ENCODE results near the gene PLCZ1.

Gene PLCZ1

GRCh38 chr12:18644564-18644963 is 93.2 kb downstream of the PLCZ1 start:
- Histone ChIP-seq H3K36me3 (ENCODE audit: control insufficient read depth in 1 of 2, insufficient read depth in 2 of 2, low read depth in 1 of 2, low read length in 2 of 2) (no peaks in the 10 kb centered on the region), H2BK15ac (ENCODE audit: low read depth, poor library complexity, severe bottlenecking) (no peak overlapping the region), H2BK12ac (ENCODE audit: low read length in 2 of 2) (peak overlapping the region in 1 of 2 experiments; percentile 89), H3K9me3 (ENCODE audit: control insufficient read depth, low read length) (no peaks in the 10 kb centered on the region), H3K4ac (ENCODE audit: low read depth in 1 of 2, low read length in 2 of 2) (no peak overlapping the region), H4K8ac (ENCODE audit: low read length) (no peak overlapping the region), H2AK5ac (ENCODE audit: low read length, severe bottlenecking) (no peak overlapping the region), H2BK120ac (ENCODE audit: low read depth, low read length) (peak overlapping the region; percentile 19), H2BK5ac (ENCODE audit: low read depth, low read length, poor library complexity, severe bottlenecking) (no peak overlapping the region), H3K4me1 (ENCODE audit: control insufficient read depth, insufficient read depth, low read depth, low read length) (no peaks in the 10 kb centered on the region), H3K4me3 (ENCODE audit: insufficient read depth in 1 of 2, low read depth in 1 of 2, low read length in 2 of 2) (no peak overlapping the region), H3K14ac (ENCODE audit: low read length in 2 of 2) (no peak overlapping the region), H3K4me2 (ENCODE audit: low read length, poor library complexity, severe bottlenecking) (no peak overlapping the region), H2AFZ (ENCODE audit: low read depth, low read length) (no peak overlapping the region), H4K91ac (ENCODE audit: low read length) (no peak overlapping the region), H3K9ac (ENCODE audit: low read length) (no peak overlapping the region), H3K23ac (ENCODE audit: low read length in 2 of 2) (no peak overlapping the region), H3K27me3 (ENCODE audit: control insufficient read depth in 1 of 2, insufficient read depth in 1 of 2, low read length in 2 of 2) (no peaks in the 10 kb centered on the region), H3K18ac (ENCODE audit: low read depth in 1 of 2, low read length in 2 of 2) (peak overlapping the region in 1 of 2 experiments; percentile 62), H3K27ac (ENCODE audit: low read length, poor library complexity, severe bottlenecking) (no peak overlapping the region), H3K79me1 (replicated peaks; ENCODE audit: low read length, poor library complexity, severe bottlenecking) (no peaks in the 10 kb centered on the region)
- no peak for DNase-seq
- 87% methylated on average over 3 of the region's 3 CpGs for WGBS

DNA sequence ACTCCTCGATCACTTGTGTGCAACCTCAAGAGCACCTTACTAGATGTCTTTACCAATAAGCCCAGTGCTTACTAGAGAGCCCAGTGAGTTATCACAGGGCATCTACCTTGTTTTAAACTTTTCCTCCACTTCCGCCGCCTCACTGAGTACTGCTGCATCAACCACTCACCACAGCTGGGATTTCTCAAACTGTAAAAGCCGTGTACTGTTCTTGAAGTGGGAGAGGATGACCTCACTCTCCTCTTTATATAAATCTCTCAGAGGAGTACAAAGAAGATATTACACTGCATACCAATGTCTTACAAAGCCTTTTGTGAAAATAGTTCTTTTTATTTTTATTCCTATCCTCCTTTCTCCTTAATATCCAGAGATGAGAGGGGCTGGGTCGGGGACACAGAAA is 94.1 kb downstream of the PLCZ1 start:
- no peak overlapping the region for H2BK15ac ChIP-seq (ENCODE audit: low read depth, poor library complexity, severe bottlenecking)
- no peaks in the 10 kb centered on the region for H3K9me3 ChIP-seq (ENCODE audit: control insufficient read depth, low read length)
- no peaks in the 10 kb centered on the region for H3K4me1 ChIP-seq (ENCODE audit: control insufficient read depth, insufficient read depth, low read depth, low read length)
- H2BK12ac ChIP-seq (ENCODE audit: low read length in 2 of 2), result no peak overlapping the region
- no peak overlapping the region for H2BK5ac ChIP-seq (ENCODE audit: low read depth, low read length, poor library complexity, severe bottlenecking)
- H2BK120ac ChIP-seq (ENCODE audit: low read depth, low read length), result no peak overlapping the region
- H4K8ac ChIP-seq (ENCODE audit: low read length), result no peak overlapping the region
- WGBS, result 79% methylated on average over 2 of the region's 5 CpGs
- DNase-seq, result peak; percentile 86
- no peak overlapping the region for H2AK5ac ChIP-seq (ENCODE audit: low read length, severe bottlenecking)
- H3K27me3 ChIP-seq (ENCODE audit: control insufficient read depth in 1 of 2, insufficient read depth in 1 of 2, low read length in 2 of 2), result no peaks in the 10 kb centered on the region
- H3K79me1 ChIP-seq (replicated peaks; ENCODE audit: low read length, poor library complexity, severe bottlenecking), result no peaks in the 10 kb centered on the region
- no peak overlapping the region for H3K4me3 ChIP-seq (ENCODE audit: insufficient read depth in 1 of 2, low read depth in 1 of 2, low read length in 2 of 2)
- peak overlapping the region in 1 of 2 experiments; percentile 2 for H3K4ac ChIP-seq (ENCODE audit: low read depth in 1 of 2, low read length in 2 of 2)
- H3K4me2 ChIP-seq (ENCODE audit: low read length, poor library complexity, severe bottlenecking), result no peak overlapping the region
- peak overlapping the region; percentile 6 to 74 for H3K18ac ChIP-seq (ENCODE audit: low read depth in 1 of 2, low read length in 2 of 2)
- no peak overlapping the region for H3K14ac ChIP-seq (ENCODE audit: low read length in 2 of 2)
- no peak overlapping the region for H2AFZ ChIP-seq (ENCODE audit: low read depth, low read length)
- no peaks in the 10 kb centered on the region for H3K36me3 ChIP-seq (ENCODE audit: control insufficient read depth in 1 of 2, insufficient read depth in 2 of 2, low read depth in 1 of 2, low read length in 2 of 2)
- no peak overlapping the region for H4K91ac ChIP-seq (ENCODE audit: low read length)
- peak overlapping the region; percentile 41 for H3K9ac ChIP-seq (ENCODE audit: low read length)
- H3K23ac ChIP-seq (ENCODE audit: low read length in 2 of 2), result no peak overlapping the region
- no peak overlapping the region for H3K27ac ChIP-seq (ENCODE audit: low read length, poor library complexity, severe bottlenecking)

GRCh38 chr12:18640321-18640955 is 97.4 kb downstream of the PLCZ1 start:
- no peak overlapping the region for H2BK12ac ChIP-seq (ENCODE audit: low read length in 2 of 2)
- H3K9me3 ChIP-seq (ENCODE audit: control insufficient read depth, low read length), result no peaks in the 10 kb centered on the region
- H2BK5ac ChIP-seq (ENCODE audit: low read depth, low read length, poor library complexity, severe bottlenecking), result no peak overlapping the region
- no peak overlapping the region for H2BK15ac ChIP-seq (ENCODE audit: low read depth, poor library complexity, severe bottlenecking)
- H3K14ac ChIP-seq (ENCODE audit: low read length in 2 of 2), result no peak overlapping the region
- no peaks in the 10 kb centered on the region for H3K79me1 ChIP-seq (replicated peaks; ENCODE audit: low read length, poor library complexity, severe bottlenecking)
- no peaks in the 10 kb centered on the region for H3K36me3 ChIP-seq (ENCODE audit: control insufficient read depth in 1 of 2, insufficient read depth in 2 of 2, low read depth in 1 of 2, low read length in 2 of 2)
- H3K4me2 ChIP-seq (ENCODE audit: low read length, poor library complexity, severe bottlenecking), result no peak overlapping the region
- WGBS, result 100% methylated on average over 4 of the region's 4 CpGs
- H3K18ac ChIP-seq (ENCODE audit: low read depth in 1 of 2, low read length in 2 of 2), result no peak overlapping the region
- no peak overlapping the region for H3K4ac ChIP-seq (ENCODE audit: low read depth in 1 of 2, low read length in 2 of 2)
- H2AK5ac ChIP-seq (ENCODE audit: low read length, severe bottlenecking), result no peak overlapping the region
- no peak overlapping the region for H4K91ac ChIP-seq (ENCODE audit: low read length)
- no peaks in the 10 kb centered on the region for H3K27me3 ChIP-seq (ENCODE audit: control insufficient read depth in 1 of 2, insufficient read depth in 1 of 2, low read length in 2 of 2)
- H2BK120ac ChIP-seq (ENCODE audit: low read depth, low read length), result no peak overlapping the region
- H3K9ac ChIP-seq (ENCODE audit: low read length), result no peak overlapping the region
- no peak overlapping the region for H3K4me3 ChIP-seq (ENCODE audit: insufficient read depth in 1 of 2, low read depth in 1 of 2, low read length in 2 of 2)
- H4K8ac ChIP-seq (ENCODE audit: low read length), result no peak overlapping the region
- H3K27ac ChIP-seq (ENCODE audit: low read length, poor library complexity, severe bottlenecking), result no peak overlapping the region
- no peak overlapping the region for H2AFZ ChIP-seq (ENCODE audit: low read depth, low read length)
- no peaks in the 10 kb centered on the region for H3K4me1 ChIP-seq (ENCODE audit: control insufficient read depth, insufficient read depth, low read depth, low read length)
- DNase-seq, result no peak
- no peak overlapping the region for H3K23ac ChIP-seq (ENCODE audit: low read length in 2 of 2)

DNA sequence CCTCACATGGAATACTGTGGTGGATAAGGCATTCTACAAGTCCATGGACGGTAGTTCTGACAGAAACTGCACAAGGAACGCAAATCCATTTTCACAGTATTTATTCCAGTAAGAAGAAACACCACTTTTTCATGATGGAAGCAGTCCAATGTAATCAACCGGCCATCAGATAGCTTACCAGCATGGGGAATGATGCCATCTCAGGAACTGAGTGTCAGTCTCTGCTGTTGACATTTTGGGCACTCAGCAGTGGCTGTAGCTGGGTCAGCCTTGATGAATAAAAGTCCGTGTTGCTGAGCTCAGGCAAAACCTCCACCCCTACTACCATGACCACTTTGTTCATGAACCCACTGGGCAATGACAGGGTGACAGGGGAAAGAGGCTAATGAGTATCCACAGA is 103.4 kb downstream of the PLCZ1 start:
- Histone ChIP-seq H2BK12ac (ENCODE audit: low read length in 2 of 2) (no peak overlapping the region), H3K27ac (ENCODE audit: low read length, poor library complexity, severe bottlenecking) (no peak overlapping the region), H2BK120ac (ENCODE audit: low read depth, low read length) (no peak overlapping the region), H4K91ac (ENCODE audit: low read length) (no peak overlapping the region), H2BK5ac (ENCODE audit: low read depth, low read length, poor library complexity, severe bottlenecking) (no peak overlapping the region), H3K18ac (ENCODE audit: low read depth in 1 of 2, low read length in 2 of 2) (no peak overlapping the region), H4K8ac (ENCODE audit: low read length) (no peak overlapping the region), H3K9me3 (ENCODE audit: control insufficient read depth, low read length) (no peaks in the 10 kb centered on the region), H3K4ac (ENCODE audit: low read depth in 1 of 2, low read length in 2 of 2) (no peak overlapping the region), H3K79me1 (replicated peaks; ENCODE audit: low read length, poor library complexity, severe bottlenecking) (no peaks in the 10 kb centered on the region), H3K4me1 (ENCODE audit: control insufficient read depth, insufficient read depth, low read depth, low read length) (no peaks in the 10 kb centered on the region), H3K27me3 (ENCODE audit: control insufficient read depth in 1 of 2, insufficient read depth in 1 of 2, low read length in 2 of 2) (no peaks in the 10 kb centered on the region), H3K4me2 (ENCODE audit: low read length, poor library complexity, severe bottlenecking) (no peak overlapping the region), H3K9ac (ENCODE audit: low read length) (no peak overlapping the region), H2BK15ac (ENCODE audit: low read depth, poor library complexity, severe bottlenecking) (no peak overlapping the region), H3K23ac (ENCODE audit: low read length in 2 of 2) (no peak overlapping the region), H3K36me3 (ENCODE audit: control insufficient read depth in 1 of 2, insufficient read depth in 2 of 2, low read depth in 1 of 2, low read length in 2 of 2) (no peaks in the 10 kb centered on the region), H3K14ac (ENCODE audit: low read length in 2 of 2) (no peak overlapping the region), H3K4me3 (ENCODE audit: insufficient read depth in 1 of 2, low read depth in 1 of 2, low read length in 2 of 2) (no peak overlapping the region), H2AFZ (ENCODE audit: low read depth, low read length) (no peak overlapping the region), H2AK5ac (ENCODE audit: low read length, severe bottlenecking) (no peak overlapping the region)
- no peak for DNase-seq
- WGBS, result 79% methylated on average over 3 of the region's 4 CpGs

All from mesenchymal stem cell (in vitro differentiated cells and primary cell).